GM23248 (cell line): ENCODE data around the gene PELI3. TPM values are rescaled to one million over a fixed set of nuclear protein-coding genes. Genes with fewer than 3 reads are reported as not detected.
A peak's percentile ranks its signal among the peaks of the same experiment; 100 is the strongest.

Experiments used
- DNase-seq: peaks from one replicate; pipeline ENCODE4 v3.0.0-alpha.2; 2015
- H2AFZ ChIP-seq: fragments of 200-600 bp; sonication (generic); 2 replicates; pipeline ENCODE4 v1.6.1; 2016; ENCODE audit warnings: antibody characterized with exemption
- H3F3A ChIP-seq: fragments of 200-600 bp; sonication (generic); 2 replicates; pipeline ENCODE4 v1.6.1; 2016; ENCODE audit warnings: mild to moderate bottlenecking, antibody characterized with exemption, mixed run types; ENCODE audit not compliant: insufficient read depth
- H3K27ac ChIP-seq: fragments of 200-600 bp; sonication (generic); 2 replicates; pipeline ENCODE4 v1.5.1; 2016; ENCODE audit warnings: mild to moderate bottlenecking
- H3K27me3 ChIP-seq: fragments of 200-600 bp; sonication (generic); replicated peaks from 2 replicates; pipeline ENCODE4 v1.6.1; 2016; ENCODE audit warnings: mild to moderate bottlenecking; ENCODE audit not compliant: insufficient read depth
- H3K36me3 ChIP-seq: fragments of 200-600 bp; sonication (generic); 2 replicates; pipeline ENCODE4 v1.6.1; 2016; ENCODE audit warnings: low read depth, mild to moderate bottlenecking
- H3K4me1 ChIP-seq: fragments of 200-600 bp; sonication (generic); 2 replicates; pipeline ENCODE4 v1.6.1; 2016; ENCODE audit warnings: mild to moderate bottlenecking; ENCODE audit not compliant: insufficient read depth
- H3K4me2 ChIP-seq: fragments of 200-600 bp; sonication (generic); one replicate; pipeline ENCODE4 v1.6.1; 2016; ENCODE audit warnings: mild to moderate bottlenecking; ENCODE audit not compliant: unreplicated experiment
- H3K4me3 ChIP-seq: fragments of 200-600 bp; sonication (generic); 2 replicates; pipeline ENCODE4 v1.5.1; 2016; ENCODE audit warnings: mild to moderate bottlenecking
- H3K79me2 ChIP-seq: fragments of 200-600 bp; sonication (generic); 2 replicates; pipeline ENCODE4 v1.6.1; 2016; ENCODE audit warnings: mild to moderate bottlenecking; ENCODE audit not compliant: insufficient read depth
- H3K9ac ChIP-seq: fragments of 200-600 bp; sonication (generic); 2 replicates; pipeline ENCODE4 v1.6.1; 2016; ENCODE audit warnings: mild to moderate bottlenecking
- H3K9me2 ChIP-seq: fragments of 200-600 bp; sonication (generic); 2 replicates; pipeline ENCODE4 v1.6.1; 2016; ENCODE audit warnings: mixed run types, mild to moderate bottlenecking, moderate library complexity; ENCODE audit not compliant: insufficient read depth
- H3K9me3 ChIP-seq: fragments of 200-600 bp; sonication (generic); one replicate; pipeline ENCODE4 v1.6.1; 2017; ENCODE audit warnings: low read depth
- H4K20me1 ChIP-seq: fragments of 200-600 bp; sonication (generic); 2 replicates; pipeline ENCODE4 v1.6.0; 2016; ENCODE audit not compliant: insufficient read depth
- EZH2 ChIP-seq: fragments of 200-600 bp; sonication (generic); IDR thresholded peaks from 2 replicates; pipeline ENCODE4 v1.6.1; 2018; ENCODE audit warnings: antibody characterized with exemption, mild to moderate bottlenecking; ENCODE audit not compliant: insufficient read depth, poor library complexity, severe bottlenecking
- EZH2phosphoT487 ChIP-seq: fragments of 200-600 bp; sonication (generic); IDR thresholded peaks from 2 replicates; pipeline ENCODE4 v1.6.1; 2018; ENCODE audit warnings: antibody characterized with exemption, moderate library complexity, mild to moderate bottlenecking, low read depth; ENCODE audit not compliant: insufficient read depth
- WGBS, 2 experiments: methylation state at CpG; one replicate each; pipeline ENCODE4 v1.1.6; 2015 to 2017; ENCODE audit warnings: low lambda C conversion rate in 2 of 2, low coverage in 1 of 2; ENCODE audit errors: missing lambda C conversion rate in 2 of 2; 5-methylcytosine and 5-hydroxymethylcytosine counted together
- in situ Hi-C: fragments of 300-500 bp; cut with MboI; formaldehyde crosslinking; loops from 2 replicates; pipeline ENCODE4 v1.15.0; 2020
- polyA plus RNA-seq: library from polyadenylated mRNA; unstranded; fragments of >200 nt; fragmentation: Nextera tagmentation; extraction: Ambion mirVana; gene quantifications from 2 replicates; pipeline ENCODE4 v1.2.1, GENCODE V29; 2016
- total RNA-seq: library from RNA; depleted of rRNA; stranded (reverse); fragments of >200 nt; shearing (Covaris generic); gene quantifications from 2 replicates; pipeline ENCODE4 v1.2.3, GENCODE V29; 2014

The PELI3 gene
- total and polyA plus RNA-seq, 2 experiments from 2014 or later = 5.3 to 10.5 TPM

DNA sequence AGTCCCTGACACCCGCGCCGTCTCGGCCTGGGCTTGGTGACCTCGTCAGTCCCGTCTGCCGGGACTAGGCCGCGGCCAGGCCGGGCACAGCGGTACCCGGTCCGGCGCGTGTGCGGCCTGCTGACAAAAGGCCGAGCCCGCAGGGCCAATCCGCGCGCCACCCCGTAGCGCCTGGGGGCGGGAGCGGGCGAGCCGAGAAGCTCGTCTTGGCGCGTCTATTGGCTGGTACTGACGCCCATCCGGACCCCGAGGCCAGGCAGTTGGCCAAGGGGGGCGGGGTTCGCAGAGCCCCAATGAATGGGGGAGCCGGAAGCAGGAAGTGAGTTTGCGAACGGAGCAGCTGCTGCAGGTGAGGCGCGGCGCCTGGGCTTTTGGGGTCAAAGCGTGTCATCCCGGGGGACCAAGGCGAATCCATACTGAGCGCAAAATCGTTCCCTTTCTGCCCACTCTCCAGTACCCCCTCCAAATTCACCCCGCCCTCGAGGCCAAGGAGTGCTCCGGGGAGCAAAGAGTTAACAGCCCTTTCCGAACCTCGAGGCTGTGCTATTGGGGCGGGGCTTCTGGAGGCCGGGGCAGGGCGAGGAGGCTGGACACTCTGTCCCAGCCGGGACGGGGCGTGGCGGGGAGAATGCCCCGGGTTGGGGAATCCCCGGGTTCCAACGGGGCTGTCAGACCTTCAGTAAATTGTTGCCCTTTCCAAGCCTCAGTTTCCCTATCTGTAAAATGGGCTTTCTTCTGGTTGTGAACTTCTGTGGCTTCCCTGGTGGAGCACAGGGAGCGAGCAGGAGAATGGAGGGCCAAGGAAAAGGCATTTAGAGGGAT, 13.6 kb downstream of the PELI3 start, which contains the start of gene DPP3:
DPP3 (plus strand) TSS at position 318 of the 822 bp plus-strand sequence. CDS start 1,767 bp downstream, outside the sequence.
- Histone ChIP-seq H3K27me3 (no peaks in the 10 kb centered on the region), H3K9me2 (no peaks in the 10 kb centered on the region), H3K4me2 (peak within 1 kb of the TSS; percentile 86), H4K20me1 (no peaks in the 10 kb centered on the region), H3K4me3 (peak within 1 kb of the TSS; percentile 85), H3K27ac (peak within 1 kb of the TSS; percentile 88), H3K36me3 (no peaks in the 10 kb centered on the region), H3K4me1 (0 out of 2 replicates have a peak, but pooled peaks cover 8% of the 10 kb centered on the region), H3K9ac (peak within 1 kb of the TSS; percentile 96), H3K79me2 (peaks cover 14% of the 10 kb centered on the region), H3K9me3 (no peaks in the 10 kb centered on the region), H2AFZ (peak within 1 kb of the TSS; percentile 87), H3F3A (no peaks in the 10 kb centered on the region)
- 1 to 2% methylated on average over 47 to 62 of the region's 62 CpGs for WGBS, 2 experiments
- no peak for TF ChIP-seq EZH2
- no peak for TF ChIP-seq EZH2phosphoT487
- in situ Hi-C loops = no loop called here
- DNase-seq = peak; percentile 99

GRCh38 chr11:66484806-66485380, 18.2 kb downstream of the PELI3 start:
- 87 to 96% methylated on average over 7 of the region's 7 CpGs for WGBS, 2 experiments
- Histone ChIP-seq H3K4me2 (no peak overlapping the region), H2AFZ (no peak overlapping the region), H3K9ac (no peak overlapping the region), H3K36me3 (no peaks in the 10 kb centered on the region), H3K4me3 (no peak overlapping the region), H4K20me1 (no peaks in the 10 kb centered on the region), H3K9me2 (no peaks in the 10 kb centered on the region), H3K27me3 (no peaks in the 10 kb centered on the region), H3K4me1 (no peaks in the 10 kb centered on the region), H3K9me3 (no peaks in the 10 kb centered on the region), H3K79me2 (no peaks in the 10 kb centered on the region), H3F3A (no peaks in the 10 kb centered on the region), H3K27ac (no peak overlapping the region)
- in situ Hi-C loops = no loop called here
- no peak for DNase-seq
- TF ChIP-seq EZH2 = no peak
- TF ChIP-seq EZH2phosphoT487 = no peak

- Histone ChIP-seq H3K27me3 (no peaks in the 10 kb centered on the region), H4K20me1 (no peaks in the 10 kb centered on the region), H3K4me1 (no peaks in the 10 kb centered on the region), H3K36me3 (no peaks in the 10 kb centered on the region), H3K9me2 (no peaks in the 10 kb centered on the region), H2AFZ (no peak overlapping the region), H3K9me3 (no peaks in the 10 kb centered on the region), H3K4me3 (no peak overlapping the region), H3F3A (no peaks in the 10 kb centered on the region), H3K4me2 (no peak overlapping the region), H3K9ac (no peak overlapping the region), H3K27ac (no peak overlapping the region), H3K79me2 (no peaks in the 10 kb centered on the region)
- WGBS, 2 experiments = 88 to 90% methylated on average over 8 to 10 of the region's 10 CpGs
- in situ Hi-C loops = no loop called here
- DNase-seq = no peak
- TF ChIP-seq EZH2phosphoT487 = no peak
- TF ChIP-seq EZH2 = no peak
Measured at GRCh38 chr11:66488957-66489356, 22.3 kb downstream of the PELI3 start.

DNA sequence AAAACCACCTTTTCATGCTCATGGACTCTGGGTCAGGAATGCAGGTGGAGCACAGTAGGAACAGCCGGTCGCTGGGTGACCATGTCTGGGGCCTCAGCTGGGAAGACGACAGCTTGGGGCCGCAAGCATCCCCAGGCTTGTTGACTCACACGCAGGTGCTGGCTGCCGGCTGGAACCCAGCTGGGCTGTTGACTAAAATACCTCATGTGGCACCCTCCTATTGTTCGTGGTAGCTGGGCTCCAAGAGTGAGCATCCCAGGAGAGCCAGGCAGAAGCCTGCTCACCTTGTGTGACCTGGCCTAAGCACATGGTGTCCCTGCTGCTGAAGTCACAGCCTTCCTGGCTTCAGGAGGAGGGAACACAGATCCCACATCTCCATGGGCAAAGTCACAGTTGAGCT, 22.9 kb downstream of the PELI3 start:
- no peaks in the 10 kb centered on the region for H3K36me3 ChIP-seq
- in situ Hi-C loops = no loop called here
- no peaks in the 10 kb centered on the region for H4K20me1 ChIP-seq
- H3K9ac ChIP-seq = no peak overlapping the region
- no peaks in the 10 kb centered on the region for H3K9me2 ChIP-seq
- no peak overlapping the region for H2AFZ ChIP-seq
- no peak overlapping the region for H3K4me3 ChIP-seq
- H3K27me3 ChIP-seq = no peaks in the 10 kb centered on the region
- DNase-seq = no peak
- WGBS, 2 experiments = 93 to 99% methylated on average over 7 of the region's 7 CpGs
- H3K4me2 ChIP-seq = no peak overlapping the region
- no peaks in the 10 kb centered on the region for H3K4me1 ChIP-seq
- no peak for TF ChIP-seq EZH2phosphoT487
- no peak for TF ChIP-seq EZH2
- H3K9me3 ChIP-seq = no peaks in the 10 kb centered on the region
- no peaks in the 10 kb centered on the region for H3F3A ChIP-seq
- no peaks in the 10 kb centered on the region for H3K79me2 ChIP-seq
- no peak overlapping the region for H3K27ac ChIP-seq
